HepG2 (cell line): ENCODE measurements around the gene KCNK15. TPM values are rescaled to one million over a fixed set of nuclear protein-coding genes. Genes with fewer than 3 reads are reported as not detected.

Experiments
- DBP ChIP-seq: sonication (generic); formaldehyde crosslinking; IDR thresholded peaks from 2 replicates; pipeline ENCODE4 v1.4.0; 2020; ENCODE audit warnings: missing genetic modification reagents; ENCODE audit errors: not compliant biosample characterization
- EED ChIP-seq: sonication (generic); formaldehyde crosslinking; IDR thresholded peaks from 2 replicates; pipeline ENCODE4 v1.5.0; 2020; ENCODE audit warnings: mild to moderate bottlenecking, missing genetic modification reagents
- GABPB1 ChIP-seq: IDR thresholded peaks from 2 replicates; pipeline ENCODE4 v1.6.1; 2016; ENCODE audit warnings: mild to moderate bottlenecking, missing genetic modification reagents, moderate library complexity, missing compliant biosample characterization
- HOXA9 ChIP-seq: sonication (generic); formaldehyde crosslinking; IDR thresholded peaks from 2 replicates; pipeline ENCODE4 v1.8.1; 2022; ENCODE audit warnings: missing genetic modification reagents, mild to moderate bottlenecking, moderate library complexity, borderline replicate concordance
- NFKB2 ChIP-seq: sonication (generic); formaldehyde crosslinking; IDR thresholded peaks from 2 replicates; pipeline ENCODE4 v1.4.0; 2020; ENCODE audit warnings: missing genetic modification reagents, borderline replicate concordance
- NR1H2 ChIP-seq: sonication (generic); formaldehyde crosslinking; IDR thresholded peaks from 2 replicates; pipeline ENCODE4 v1.8.1; 2022; ENCODE audit warnings: low read depth, missing genetic modification reagents, borderline replicate concordance
- STAG1 ChIP-seq: sonication (generic); formaldehyde crosslinking; IDR thresholded peaks from 2 replicates; pipeline ENCODE4 v1.4.0; 2020; ENCODE audit warnings: missing genetic modification reagents
- TAF1 ChIP-seq: sonication (generic); formaldehyde crosslinking; IDR thresholded peaks from 2 replicates; pipeline ENCODE4 v1.4.0; 2020; ENCODE audit warnings: missing genetic modification reagents
- THAP7 ChIP-seq: sonication (generic); formaldehyde crosslinking; IDR thresholded peaks from 2 replicates; pipeline ENCODE4 v1.8.1; 2023; ENCODE audit warnings: mild to moderate bottlenecking, missing genetic modification reagents
- THYN1 ChIP-seq: sonication (generic); formaldehyde crosslinking; IDR thresholded peaks from 2 replicates; pipeline ENCODE4 v1.8.1; 2023; ENCODE audit warnings: low read depth, mild to moderate bottlenecking, moderate library complexity, missing genetic modification reagents, borderline replicate concordance
- WIZ ChIP-seq: sonication (generic); formaldehyde crosslinking; IDR thresholded peaks from 2 replicates; pipeline ENCODE4 v1.5.1; 2020; ENCODE audit warnings: mild to moderate bottlenecking, missing genetic modification reagents
- ZNF207 ChIP-seq: fragments of 450-650 bp; IDR thresholded peaks from 2 replicates; pipeline ENCODE4 v1.6.1; 2016; ENCODE audit warnings: antibody characterized with exemption, borderline replicate concordance
- polyA plus RNA-seq, 8 experiments: library from polyadenylated mRNA; depleted of rRNA in 3 of 8; stranded (reverse) in 7 of 8; unstranded in 1 of 8; fragments of >200 nt; fragmentation: Illumina TruSeq in 4 of 8; extraction: Trizol in 4 of 8; gene quantifications; 2 replicates each; pipeline versions ENCODE4 v1.2.1 to v1.2.3, GENCODE V29; 2011 to 2016; ENCODE audit warnings: low read depth in 4 of 8, missing spikeins in 1 of 8, mixed read lengths in 1 of 8; ENCODE audit not compliant: insufficient read depth in 1 of 8
- total RNA-seq, 5 experiments: library from RNA; depleted of rRNA; stranded (reverse); fragments of >200 nt; fragmentation: Illumina TruSeq; extraction: Trizol; gene quantifications; 2 replicates each; pipeline ENCODE4 v1.2.3, GENCODE V29; 2016; ENCODE audit warnings: low read depth in 1 of 5
- TF ChIP-seq, protein P1 (sequence below): sonication (generic); formaldehyde crosslinking; IDR thresholded peaks from 2 replicates; pipeline ENCODE4 v1.5.0; 2020; ENCODE audit warnings: missing genetic modification reagents
- TF ChIP-seq, protein P2 (sequence below): fragments of 450-650 bp; IDR thresholded peaks from 2 replicates; pipeline ENCODE4 v1.6.1; 2017; ENCODE audit warnings: mild to moderate bottlenecking
- TF ChIP-seq, protein P3 (sequence below): sonication (generic); formaldehyde crosslinking; IDR thresholded peaks from 2 replicates; pipeline ENCODE4 v1.5.1; 2020; ENCODE audit warnings: missing genetic modification reagents, mild to moderate bottlenecking, borderline replicate concordance
- TF ChIP-seq, protein P4 (sequence below): IDR thresholded peaks from 2 replicates; pipeline ENCODE4 v1.6.1; 2016; ENCODE audit warnings: low read depth, missing genetic modification reagents, missing compliant biosample characterization

KCNK15 gene
- total and polyA plus RNA-seq, 2 of the 13 experiments (the other 11 are each of a cell fraction or from before 2014, with no cell fraction given), result 0.03 TPM; not detected in 1

DNA sequence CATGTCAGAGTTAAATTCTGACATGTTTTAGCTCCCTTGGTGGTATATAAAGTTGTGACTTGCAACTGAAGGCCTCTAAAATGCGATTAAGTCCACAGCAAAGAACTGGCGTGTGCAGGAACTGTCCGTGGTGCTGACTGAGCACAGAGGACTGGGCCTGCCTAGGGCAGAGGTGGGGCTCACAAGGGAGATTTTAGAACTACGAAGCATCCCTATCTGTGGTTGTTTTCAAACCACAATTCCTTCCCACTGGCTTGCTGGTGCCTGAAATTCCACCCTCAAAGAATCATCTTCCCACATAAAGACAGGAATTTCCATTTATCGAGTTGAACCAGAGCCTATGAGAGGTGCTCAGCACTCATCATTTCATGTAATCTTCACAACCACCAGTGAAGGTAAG, 34.6 kb downstream of the KCNK15 start (continued):
- TF ChIP-seq, protein P1, sequence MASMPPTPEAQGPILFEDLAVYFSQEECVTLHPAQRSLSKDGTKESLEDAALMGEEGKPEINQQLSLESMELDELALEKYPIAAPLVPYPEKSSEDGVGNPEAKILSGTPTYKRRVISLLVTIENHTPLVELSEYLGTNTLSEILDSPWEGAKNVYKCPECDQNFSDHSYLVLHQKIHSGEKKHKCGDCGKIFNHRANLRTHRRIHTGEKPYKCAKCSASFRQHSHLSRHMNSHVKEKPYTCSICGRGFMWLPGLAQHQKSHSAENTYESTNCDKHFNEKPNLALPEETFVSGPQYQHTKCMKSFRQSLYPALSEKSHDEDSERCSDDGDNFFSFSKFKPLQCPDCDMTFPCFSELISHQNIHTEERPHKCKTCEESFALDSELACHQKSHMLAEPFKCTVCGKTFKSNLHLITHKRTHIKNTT (CRISPR knock-in tag), result no peak
- TF ChIP-seq EED (CRISPR knock-in tag), result no peak
- TF ChIP-seq, protein P2, sequence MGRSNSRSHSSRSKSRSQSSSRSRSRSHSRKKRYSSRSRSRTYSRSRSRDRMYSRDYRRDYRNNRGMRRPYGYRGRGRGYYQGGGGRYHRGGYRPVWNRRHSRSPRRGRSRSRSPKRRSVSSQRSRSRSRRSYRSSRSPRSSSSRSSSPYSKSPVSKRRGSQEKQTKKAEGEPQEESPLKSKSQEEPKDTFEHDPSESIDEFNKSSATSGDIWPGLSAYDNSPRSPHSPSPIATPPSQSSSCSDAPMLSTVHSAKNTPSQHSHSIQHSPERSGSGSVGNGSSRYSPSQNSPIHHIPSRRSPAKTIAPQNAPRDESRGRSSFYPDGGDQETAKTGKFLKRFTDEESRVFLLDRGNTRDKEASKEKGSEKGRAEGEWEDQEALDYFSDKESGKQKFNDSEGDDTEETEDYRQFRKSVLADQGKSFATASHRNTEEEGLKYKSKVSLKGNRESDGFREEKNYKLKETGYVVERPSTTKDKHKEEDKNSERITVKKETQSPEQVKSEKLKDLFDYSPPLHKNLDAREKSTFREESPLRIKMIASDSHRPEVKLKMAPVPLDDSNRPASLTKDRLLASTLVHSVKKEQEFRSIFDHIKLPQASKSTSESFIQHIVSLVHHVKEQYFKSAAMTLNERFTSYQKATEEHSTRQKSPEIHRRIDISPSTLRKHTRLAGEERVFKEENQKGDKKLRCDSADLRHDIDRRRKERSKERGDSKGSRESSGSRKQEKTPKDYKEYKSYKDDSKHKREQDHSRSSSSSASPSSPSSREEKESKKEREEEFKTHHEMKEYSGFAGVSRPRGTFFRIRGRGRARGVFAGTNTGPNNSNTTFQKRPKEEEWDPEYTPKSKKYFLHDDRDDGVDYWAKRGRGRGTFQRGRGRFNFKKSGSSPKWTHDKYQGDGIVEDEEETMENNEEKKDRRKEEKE, result no peak
- peak; percentile 98 for TF ChIP-seq WIZ (CRISPR knock-in tag)
- peak; percentile 69 for TF ChIP-seq DBP (CRISPR knock-in tag)
- TF ChIP-seq HOXA9 (CRISPR knock-in tag), result peak; percentile 89
- TF ChIP-seq THYN1, result no peak
- TF ChIP-seq, protein P3, sequence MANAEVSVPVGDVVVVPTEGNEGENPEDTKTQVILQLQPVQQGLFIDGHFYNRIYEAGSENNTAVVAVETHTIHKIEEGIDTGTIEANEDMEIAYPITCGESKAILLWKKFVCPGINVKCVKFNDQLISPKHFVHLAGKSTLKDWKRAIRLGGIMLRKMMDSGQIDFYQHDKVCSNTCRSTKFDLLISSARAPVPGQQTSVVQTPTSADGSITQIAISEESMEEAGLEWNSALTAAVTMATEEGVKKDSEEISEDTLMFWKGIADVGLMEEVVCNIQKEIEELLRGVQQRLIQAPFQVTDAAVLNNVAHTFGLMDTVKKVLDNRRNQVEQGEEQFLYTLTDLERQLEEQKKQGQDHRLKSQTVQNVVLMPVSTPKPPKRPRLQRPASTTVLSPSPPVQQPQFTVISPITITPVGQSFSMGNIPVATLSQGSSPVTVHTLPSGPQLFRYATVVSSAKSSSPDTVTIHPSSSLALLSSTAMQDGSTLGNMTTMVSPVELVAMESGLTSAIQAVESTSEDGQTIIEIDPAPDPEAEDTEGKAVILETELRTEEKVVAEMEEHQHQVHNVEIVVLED (CRISPR knock-in tag), result no peak
- no peak for TF ChIP-seq THAP7 (CRISPR knock-in tag)
- TF ChIP-seq GABPB1, result no peak; the same call in 1 of the 2 replicates
- TF ChIP-seq NR1H2, result 0 out of 2 replicates have a peak, but pooled peaks have one; percentile 65
- no peak for TF ChIP-seq TAF1 (CRISPR knock-in tag)
- no peak for TF ChIP-seq STAG1 (CRISPR knock-in tag)
- TF ChIP-seq, protein P4, sequence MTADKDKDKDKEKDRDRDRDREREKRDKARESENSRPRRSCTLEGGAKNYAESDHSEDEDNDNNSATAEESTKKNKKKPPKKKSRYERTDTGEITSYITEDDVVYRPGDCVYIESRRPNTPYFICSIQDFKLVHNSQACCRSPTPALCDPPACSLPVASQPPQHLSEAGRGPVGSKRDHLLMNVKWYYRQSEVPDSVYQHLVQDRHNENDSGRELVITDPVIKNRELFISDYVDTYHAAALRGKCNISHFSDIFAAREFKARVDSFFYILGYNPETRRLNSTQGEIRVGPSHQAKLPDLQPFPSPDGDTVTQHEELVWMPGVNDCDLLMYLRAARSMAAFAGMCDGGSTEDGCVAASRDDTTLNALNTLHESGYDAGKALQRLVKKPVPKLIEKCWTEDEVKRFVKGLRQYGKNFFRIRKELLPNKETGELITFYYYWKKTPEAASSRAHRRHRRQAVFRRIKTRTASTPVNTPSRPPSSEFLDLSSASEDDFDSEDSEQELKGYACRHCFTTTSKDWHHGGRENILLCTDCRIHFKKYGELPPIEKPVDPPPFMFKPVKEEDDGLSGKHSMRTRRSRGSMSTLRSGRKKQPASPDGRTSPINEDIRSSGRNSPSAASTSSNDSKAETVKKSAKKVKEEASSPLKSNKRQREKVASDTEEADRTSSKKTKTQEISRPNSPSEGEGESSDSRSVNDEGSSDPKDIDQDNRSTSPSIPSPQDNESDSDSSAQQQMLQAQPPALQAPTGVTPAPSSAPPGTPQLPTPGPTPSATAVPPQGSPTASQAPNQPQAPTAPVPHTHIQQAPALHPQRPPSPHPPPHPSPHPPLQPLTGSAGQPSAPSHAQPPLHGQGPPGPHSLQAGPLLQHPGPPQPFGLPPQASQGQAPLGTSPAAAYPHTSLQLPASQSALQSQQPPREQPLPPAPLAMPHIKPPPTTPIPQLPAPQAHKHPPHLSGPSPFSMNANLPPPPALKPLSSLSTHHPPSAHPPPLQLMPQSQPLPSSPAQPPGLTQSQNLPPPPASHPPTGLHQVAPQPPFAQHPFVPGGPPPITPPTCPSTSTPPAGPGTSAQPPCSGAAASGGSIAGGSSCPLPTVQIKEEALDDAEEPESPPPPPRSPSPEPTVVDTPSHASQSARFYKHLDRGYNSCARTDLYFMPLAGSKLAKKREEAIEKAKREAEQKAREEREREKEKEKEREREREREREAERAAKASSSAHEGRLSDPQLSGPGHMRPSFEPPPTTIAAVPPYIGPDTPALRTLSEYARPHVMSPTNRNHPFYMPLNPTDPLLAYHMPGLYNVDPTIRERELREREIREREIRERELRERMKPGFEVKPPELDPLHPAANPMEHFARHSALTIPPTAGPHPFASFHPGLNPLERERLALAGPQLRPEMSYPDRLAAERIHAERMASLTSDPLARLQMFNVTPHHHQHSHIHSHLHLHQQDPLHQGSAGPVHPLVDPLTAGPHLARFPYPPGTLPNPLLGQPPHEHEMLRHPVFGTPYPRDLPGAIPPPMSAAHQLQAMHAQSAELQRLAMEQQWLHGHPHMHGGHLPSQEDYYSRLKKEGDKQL (CRISPR knock-in tag), result no peak
- no peak for TF ChIP-seq ZNF207
- peak; percentile 79 for TF ChIP-seq NFKB2
